GM21390 (cell line): Measurements from ENCODE around the gene PDCD7.
"Not testable (repeated sequence)": the region's sequence is repeated elsewhere in the genome, so short reads cannot be mapped to it uniquely, and the experiment has no call there.

Source experiments
- ATAC-seq: cut with Tn5 transposase; IDR thresholded peaks from one replicate; pipeline ENCODE4 v1.9.1; 2021; ENCODE audit not compliant: unreplicated experiment

The PDCD7 gene

DNA sequence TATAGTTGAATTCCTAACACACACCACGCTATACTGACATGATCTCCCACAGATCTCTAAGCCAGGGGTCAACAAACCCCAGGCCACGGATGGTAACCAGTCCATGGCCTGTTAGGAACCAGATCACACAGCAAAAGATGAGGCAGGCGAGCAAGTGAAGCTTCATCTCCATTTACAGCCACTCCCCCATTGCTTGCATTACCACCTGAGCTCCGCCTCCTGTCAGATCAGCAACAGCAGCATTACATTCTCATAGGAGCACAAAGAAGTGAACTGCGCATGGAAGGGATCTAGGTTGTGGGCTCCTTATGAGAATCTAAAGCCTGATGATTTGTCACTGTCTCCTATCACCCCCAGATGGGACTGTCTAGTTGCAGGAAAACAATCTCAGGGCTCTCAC, 2.7 kb downstream of the PDCD7 start:
- ATAC-seq, result no peak

DNA sequence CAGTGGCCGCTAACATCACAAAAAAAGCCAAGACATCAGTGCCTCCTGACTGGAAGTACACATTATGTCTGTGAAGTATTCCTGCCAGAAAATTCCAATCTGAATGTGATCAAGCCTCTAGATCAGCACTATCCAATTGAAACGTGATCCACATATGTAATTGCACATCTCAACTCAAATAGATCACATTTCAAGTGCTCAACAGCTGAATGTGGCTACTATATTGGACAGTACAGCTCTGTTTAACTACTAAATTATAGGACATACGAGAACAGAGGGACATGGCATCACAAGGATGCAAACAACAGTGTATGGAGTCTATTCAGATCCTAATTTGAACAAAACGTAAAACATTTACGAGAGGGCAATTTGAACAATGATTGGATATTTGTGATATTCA, 18.1 kb downstream of the PDCD7 start:
- no peak for ATAC-seq

GRCh38 chr15:65115086-65115485, 18.5 kb downstream of the PDCD7 start, which contains the start of gene UBAP1L:
TSS of gene UBAP1L (minus strand) at chr15:65115200. CDS start at chr15:65106215, 8,985 bp downstream.
- no peak for ATAC-seq

GRCh38 chr15:65110676-65111292, 22.8 kb downstream of the PDCD7 start:
- ATAC-seq, result no peak

DNA sequence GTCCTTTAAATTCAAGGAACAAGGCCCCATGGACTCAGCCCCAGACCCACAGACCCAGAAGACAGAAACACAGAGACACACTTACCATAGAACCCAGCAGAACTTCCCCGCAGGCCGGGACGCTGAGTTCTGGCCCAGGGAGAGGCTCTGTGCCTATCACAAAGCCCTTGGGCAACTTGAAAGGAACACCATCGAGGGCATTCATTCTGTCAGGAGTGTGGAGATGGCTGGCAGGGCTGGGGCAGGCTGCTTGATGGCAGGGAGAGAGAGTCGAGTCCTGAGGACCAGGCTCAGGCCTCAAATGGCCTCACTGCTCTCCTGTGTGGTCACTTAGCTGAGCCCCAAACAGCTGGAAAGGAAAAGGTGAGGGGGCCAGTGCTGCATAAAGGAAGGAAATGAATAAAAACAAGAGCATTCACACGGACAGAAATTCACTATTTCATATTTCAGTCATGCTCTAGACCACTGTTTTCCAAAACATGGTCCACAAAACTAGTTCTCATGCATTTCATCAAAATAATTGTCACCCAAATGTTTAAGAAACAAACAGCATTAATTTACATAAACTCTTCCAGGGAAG, 27.5 kb downstream of the PDCD7 start:
- ATAC-seq, result no peak

DNA sequence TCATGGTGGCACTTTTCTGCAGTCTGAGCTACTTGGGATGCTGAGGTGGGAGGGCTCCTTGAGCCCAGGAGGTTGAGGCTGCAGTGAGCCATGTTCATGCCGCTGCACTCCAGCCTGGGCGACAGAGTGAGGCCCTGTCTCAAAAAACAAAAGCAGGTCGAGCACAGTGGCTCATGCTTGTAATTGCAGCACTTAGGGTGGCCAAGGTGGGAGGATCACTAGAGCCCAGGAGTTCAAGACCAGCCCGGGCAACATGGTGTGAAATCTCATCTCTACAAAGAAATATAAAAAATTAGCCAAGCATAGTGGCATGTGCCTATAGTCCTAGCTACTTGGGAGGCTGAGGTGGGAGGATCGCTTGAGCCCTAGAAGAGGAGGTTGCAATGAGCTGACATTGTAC, 28.6 kb downstream of the PDCD7 start:
- no peak for ATAC-seq

DNA sequence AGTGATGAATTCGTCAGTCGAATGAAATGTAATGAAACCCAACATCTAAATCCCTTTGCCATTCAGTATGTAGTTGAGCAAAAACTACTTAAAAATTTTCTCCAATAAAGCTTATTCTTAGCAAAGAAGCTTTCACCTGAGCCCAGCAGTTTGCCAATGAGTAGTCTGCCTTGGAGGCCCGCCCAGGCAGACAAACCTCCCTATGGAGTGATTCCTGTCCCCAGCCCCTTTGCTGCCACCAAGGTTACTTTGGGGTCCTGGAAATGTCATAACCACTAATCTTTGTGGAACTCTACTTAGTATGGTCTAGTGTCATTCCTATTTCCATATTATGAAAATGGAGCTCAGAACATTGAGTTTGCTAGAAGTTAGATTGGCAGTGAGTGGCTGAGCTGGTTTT, 30.7 kb downstream of the PDCD7 start:
- ATAC-seq, result no peak

- no peak for ATAC-seq
These were observed 31.5 kb downstream of the PDCD7 start for GRCh38 chr15:65101891-65102708.

DNA sequence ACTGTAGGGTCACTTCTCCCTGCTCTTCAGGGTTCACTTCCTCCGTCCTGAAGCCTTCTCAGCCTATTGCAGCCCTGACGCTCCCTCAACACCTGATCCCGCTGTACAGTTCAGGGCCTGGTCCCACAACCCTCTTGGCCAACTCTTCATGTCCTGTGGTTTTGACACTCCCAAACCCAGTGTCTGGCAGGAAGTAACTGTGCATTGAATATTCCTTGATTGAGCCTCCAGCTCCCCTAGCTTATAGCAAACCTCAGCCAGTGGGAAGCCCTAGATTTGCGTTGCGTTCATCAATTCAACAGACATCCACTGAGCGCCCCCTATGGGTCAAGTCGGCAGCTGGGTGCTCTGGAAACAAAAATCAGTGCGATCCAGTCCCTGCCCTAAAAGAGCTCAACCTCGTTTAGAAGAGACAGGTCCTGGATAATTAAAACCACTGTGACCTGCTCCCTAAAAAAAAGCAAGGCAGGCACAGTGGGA, 32.2 kb downstream of the PDCD7 start:
- no peak for ATAC-seq

DNA sequence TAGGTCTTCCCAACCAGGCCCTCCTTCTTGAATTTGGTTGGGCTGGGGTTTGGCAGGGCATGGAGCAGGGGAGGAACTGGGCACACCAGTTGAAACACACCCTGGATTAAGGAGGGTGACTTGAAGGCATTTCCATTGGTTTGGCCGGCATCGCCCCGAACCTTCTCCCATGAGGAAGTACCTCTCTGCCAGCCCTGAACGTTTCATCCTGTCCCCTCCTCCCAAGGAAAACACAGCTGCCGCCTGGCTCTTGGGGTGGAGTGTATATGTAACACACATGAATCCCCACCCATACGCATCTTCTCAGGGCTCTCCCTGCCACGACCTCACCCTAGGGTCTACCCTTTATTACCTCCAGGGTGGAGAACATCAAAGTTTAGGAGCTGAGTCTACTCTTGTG, 33.2 kb downstream of the PDCD7 start:
- ATAC-seq, result no peak

DNA sequence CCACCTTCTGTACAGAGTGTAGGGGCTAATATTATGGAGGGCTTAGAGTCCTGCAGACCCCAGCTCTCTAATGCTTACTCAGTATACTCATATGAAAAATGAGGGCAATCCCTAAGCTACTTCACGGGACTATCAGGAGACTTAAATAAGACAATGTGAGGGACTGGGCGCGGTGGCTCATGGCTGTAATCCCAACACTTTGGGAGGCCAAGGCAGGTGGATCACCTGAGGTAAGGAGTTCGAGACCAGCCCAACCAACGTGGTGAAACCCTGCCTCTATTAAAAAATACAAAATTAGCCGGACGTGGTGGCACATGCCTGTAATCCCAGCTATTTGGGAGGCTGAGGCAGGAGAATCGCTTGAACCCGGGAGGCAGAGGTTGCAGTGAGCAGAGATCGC, 33.8 kb downstream of the PDCD7 start:
- not testable (repeated sequence) for ATAC-seq

GRCh38 chr15:65099336-65099735, 34.3 kb downstream of the PDCD7 start:
- ATAC-seq, result no peak

DNA sequence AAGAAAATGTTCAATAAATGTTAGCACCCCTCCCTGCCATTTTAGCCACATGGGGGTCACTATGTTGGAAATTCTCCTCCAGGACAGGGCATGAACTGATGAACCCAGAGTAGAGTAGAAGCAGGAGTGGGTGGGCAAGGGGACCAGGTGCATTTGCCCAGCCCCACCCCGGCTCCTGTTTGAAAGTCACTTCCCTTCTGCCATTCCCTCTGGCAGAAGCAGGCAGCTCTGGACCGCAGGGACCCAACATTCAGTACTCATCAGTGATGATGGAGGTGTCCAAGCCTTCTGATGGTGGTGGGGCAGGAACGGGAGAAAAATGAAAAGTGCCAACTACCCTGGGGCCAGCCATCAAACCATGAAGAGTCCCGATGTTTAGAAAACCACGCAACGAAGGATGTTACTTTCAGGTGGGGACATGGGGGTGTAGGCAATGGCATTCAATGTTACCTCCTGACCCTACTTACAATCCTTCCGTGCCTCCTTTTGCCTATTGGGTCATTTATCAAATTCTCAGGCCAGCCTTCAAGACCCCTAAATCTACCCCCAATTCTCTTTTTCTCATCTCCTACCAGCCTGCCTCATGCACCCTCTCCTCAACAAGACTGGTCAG, 35.9 kb downstream of the PDCD7 start:
- no peak for ATAC-seq

DNA sequence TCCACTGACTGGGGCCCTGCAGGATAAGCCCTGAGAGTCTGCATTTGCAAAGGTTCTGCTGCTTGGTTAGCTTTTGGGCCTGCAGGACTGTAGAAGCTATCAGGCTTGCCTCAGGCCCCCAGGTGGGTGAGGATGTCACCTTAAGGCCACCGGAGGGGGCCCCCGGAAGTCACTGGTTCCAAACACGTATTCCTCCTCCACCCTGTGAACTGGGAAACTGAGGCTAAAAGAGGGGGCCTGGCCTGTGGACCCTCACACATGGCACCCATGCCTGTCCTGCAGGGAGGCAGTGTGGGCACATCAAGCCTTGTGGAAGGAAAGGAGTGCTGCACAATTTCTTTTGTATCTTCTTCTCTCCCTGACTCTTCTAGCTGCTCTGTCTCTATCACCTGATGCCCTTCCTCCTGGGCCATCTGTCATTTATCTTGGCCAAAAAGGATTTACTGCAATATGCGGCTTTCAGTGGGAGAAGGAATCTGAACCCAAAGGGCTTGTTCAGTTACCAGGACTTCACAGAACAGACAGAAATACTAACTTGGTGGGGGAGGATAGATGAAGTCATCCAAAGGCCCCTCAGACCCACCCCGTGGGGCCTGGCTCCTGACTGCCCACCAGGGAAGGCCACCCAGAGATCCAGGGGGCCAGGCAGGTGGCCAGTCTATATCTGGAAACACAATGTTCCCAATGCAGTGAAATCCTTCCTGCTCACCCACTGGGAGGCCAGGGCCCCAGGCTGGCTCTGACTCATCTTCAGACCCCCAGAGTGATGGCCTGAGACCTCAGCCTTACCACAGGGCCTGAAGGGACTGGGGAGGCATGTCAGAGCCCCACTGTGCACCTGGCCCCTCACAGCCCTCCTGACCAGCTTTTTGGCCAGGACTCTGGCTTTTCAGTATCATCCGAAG, 36.9 kb downstream of the PDCD7 start:
- no peak for ATAC-seq

DNA sequence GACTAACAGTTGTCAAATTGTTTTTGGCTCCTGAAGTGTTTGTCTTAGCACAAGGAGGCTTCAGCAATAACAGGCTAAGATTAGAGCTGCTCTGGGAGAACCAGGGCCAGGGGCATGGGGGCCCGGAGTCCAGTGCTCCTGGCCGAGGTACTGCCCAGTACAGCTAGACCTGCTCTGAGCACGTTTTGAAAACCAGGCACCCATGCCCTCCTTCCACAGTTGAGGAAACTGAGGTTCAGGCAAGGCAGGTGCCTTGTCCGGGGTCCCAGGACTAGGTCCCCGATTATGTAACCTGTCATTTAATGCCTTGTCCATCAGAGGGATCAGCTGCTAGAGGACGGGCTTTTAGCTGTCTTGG, 37.9 kb downstream of the PDCD7 start:
- no peak for ATAC-seq

GRCh38 chr15:65095011-65095746, 38.4 kb downstream of the PDCD7 start:
- no peak for ATAC-seq

DNA sequence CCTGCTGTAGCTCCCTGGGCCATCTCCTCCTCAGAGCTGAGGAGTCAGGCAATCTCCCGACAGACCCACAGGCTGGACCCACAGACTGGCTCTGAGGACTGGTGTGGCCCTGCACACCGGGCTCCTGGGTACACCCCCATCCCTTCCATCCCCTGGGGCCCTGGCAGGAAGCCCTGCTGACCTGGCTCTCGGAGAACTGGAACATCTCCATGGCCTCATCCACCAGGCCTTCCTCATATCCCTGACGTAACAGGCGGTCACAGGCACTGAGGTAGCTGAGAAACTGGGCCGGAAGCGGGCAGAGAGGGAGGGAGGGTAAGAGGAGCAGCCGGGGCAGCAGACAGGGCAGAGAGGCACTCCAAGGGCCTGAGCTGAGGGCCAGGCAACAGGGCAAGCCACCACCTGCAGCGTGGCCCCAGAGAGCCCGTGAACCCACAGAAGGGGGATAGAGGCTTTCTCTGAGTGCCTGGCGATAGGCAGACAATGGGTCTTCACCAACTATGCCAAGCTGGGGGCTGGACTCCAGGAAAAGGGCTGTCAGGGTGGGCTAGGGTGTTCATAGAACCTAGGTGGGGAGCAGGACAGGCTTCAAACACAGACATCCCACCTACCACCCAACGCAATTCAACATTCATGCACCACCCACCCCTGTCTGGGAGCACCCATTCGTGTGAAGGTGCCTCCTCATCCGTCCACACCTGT, 39.2 kb downstream of the PDCD7 start:
- ATAC-seq, result no peak

- ATAC-seq, result not testable (repeated sequence)
These were observed 39.8 kb downstream of the PDCD7 start for GRCh38 chr15:65093793-65094170.
